ENCODE data around the gene SMIM35. TPM values are rescaled to one million over a fixed set of nuclear protein-coding genes. Genes with fewer than 3 reads are reported as not detected.
A peak's percentile ranks its signal among the peaks of the same experiment; 100 is the strongest.
"Not testable (repeated sequence)": the region's sequence is repeated elsewhere in the genome, so short reads cannot be mapped to it uniquely, and the experiment has no call there.

The SMIM35 gene
- total RNA-seq, 2 donors from 2014 or later, result 0.08 TPM; not detected in 1

DNA sequence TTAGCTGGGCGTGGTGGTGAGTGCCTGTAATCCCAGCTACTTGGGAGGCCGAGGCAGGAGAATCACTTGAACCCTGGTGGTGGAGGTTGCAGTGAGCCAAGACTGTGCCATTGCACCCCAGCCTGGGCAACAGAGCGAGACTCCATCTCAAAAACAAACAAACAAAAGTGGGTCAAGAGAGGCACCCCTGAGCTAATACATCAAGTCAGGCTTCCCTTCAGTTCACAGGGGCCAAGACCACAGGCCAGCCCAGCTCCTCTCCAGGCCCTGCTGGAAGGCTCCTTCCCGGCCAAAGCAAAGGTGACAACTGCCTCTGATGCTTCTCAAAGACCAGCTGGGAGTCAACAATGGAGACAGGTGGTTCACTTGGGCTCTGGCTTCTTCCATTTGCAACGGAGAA lies 24.6 kb downstream of the SMIM35 start:
- ATAC-seq; DNase-seq; intact Hi-C loops (cut with DNase I, micrococcal nuclease): not testable (repeated sequence)

- ATAC-seq, result no peak
- intact Hi-C loops (cut with DNase I, micrococcal nuclease), result no loop called here
- DNase-seq, result no peak
Observed at GRCh38 chr11:118061586-118062125, 25.1 kb downstream of the SMIM35 start.

DNA sequence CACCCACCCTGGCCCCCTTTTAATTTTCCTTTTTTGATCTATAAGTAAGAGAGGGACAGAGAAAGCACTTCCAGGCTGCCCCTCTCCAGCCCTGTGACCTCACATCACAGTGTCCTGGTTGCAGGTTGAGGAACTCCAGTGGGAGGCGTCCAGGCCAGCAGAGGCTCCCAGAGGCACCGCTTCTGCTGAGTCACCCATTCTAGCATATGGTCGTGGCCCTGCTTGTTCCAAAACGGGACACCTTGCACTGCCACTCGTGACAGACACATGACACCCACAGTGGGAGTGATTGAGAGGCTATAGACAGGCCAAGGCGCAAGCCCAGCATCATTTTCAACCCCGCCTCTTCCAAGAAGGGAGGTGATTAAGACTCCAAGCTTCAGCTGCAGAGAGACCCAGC lies 25.9 kb downstream of the SMIM35 start:
- DNase-seq, result no peak
- ATAC-seq, result no peak
- intact Hi-C loops (cut with DNase I, micrococcal nuclease), result no loop called here

DNA sequence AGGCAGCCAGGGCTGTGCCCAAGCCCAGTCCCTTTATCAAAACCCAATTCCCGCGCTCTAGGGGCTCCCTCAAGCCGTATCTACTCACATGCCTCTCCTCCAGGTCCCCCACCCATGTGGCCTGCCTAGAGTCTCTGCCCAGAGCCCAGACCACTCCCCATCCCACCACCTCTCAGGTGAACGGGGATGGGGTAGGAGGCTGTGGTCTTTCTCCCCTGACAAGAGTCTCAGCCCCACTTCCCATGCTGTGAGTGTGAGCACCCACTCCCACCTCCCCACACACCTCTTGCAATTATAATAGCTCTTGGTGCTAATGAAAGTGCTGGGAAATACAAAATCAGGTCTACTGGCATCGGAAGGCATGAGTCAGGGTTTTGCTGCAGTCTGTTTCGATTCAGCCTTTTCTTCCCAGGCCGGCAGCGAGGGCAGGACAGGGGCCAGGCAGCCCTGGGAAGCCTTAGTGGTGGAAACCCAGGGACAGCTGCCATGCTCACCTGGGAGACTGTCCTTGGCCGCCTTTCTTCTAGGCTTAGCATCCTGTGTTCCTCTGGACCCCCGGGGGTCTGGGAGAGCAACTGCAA lies 26.6 kb downstream of the SMIM35 start:
- no peak for ATAC-seq
- intact Hi-C loops (cut with DNase I, micrococcal nuclease), result no loop called here
- DNase-seq, result no peak

DNA sequence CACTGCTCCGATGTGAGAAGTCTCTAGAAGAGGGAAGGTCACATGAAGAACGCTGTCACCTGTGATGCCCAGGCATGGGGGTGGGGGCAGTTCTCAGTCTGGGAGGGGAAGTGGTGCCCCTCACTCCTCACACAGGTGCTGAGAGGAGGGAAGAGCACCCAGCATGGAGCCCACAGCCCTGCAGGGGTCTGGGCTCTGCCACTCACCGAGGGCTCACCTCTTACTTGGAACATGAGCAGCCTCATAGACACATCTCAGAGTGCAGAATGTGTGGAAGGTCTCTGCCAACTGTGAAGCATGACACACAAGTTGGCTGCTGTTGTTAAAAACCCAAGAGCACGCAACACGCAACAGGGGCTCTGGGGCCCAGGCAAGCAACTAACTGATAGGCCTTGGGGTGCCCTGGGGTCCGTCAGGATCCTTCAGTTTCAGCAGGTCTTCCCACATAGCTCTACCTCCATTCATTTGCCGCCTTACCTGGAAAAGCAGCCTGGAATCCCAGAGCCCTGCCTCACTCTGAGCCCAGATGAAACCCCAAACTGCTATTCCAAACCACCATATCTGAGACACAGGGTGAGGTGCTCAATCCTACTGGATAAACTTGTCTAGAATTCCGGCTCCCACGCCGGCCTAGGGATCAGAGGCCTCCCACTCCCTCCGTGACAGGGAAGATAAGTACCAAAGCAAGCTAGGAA lies 27.4 kb downstream of the SMIM35 start:
- ATAC-seq, result no peak
- DNase-seq, result no peak
- intact Hi-C loops (cut with DNase I, micrococcal nuclease), result loop anchor here in 1 of 2 donors (10.0 kb wide), 3 partner anchors 115 to 255 kb away; no protein-coding TSS in a partner anchor

DNA sequence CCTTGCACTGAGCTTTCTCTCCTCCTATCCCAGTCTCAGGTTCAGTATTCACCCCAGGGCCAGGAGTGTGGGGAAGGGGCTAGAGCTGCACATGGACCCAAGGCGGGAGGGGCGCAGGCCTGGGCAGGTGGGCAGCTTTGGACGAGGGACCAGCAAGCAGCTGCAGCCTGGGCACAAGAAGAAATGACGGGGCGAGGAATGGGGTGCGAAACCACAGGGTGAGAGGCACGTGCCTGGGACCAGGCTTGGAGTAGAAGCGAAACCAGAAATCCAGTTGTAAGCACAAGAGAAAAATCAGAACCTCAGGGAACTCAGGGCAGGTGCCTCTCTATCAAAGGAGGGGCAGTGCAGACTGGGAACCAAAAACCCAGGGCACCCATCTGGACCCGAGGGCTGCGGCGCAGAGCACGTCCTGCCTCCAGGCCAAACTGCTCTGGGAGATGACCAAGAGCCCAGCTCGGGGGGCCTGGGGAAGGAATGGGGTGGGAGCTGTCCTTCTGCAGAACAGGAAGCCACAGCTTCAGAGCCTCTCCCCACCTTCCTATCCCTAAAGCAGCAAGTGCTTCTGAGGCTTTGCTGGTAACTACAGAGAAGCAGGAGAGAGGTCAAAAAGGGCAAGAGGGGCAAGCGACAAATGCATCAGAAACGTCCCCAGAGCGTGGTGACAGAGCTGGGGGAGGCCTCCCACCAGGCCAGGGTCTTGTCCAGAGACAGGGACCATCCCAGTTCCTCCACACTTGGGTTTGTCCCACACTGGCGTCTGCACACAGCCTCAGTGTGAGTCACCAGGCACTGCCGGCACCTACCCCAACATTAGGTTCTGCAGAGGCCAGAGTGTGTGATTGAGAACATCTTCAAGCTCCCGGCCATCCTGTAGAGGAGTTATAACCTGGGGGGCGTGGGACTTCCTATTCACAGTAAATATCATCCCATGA lies 28.2 kb downstream of the SMIM35 start:
- DNase-seq (no peak), ATAC-seq (no peak)
- intact Hi-C loops (cut with DNase I, micrococcal nuclease), result loop anchor here in 1 of 2 donors (10.0 kb wide), 3 partner anchors 114 to 254 kb away; no protein-coding TSS in a partner anchor

DNA sequence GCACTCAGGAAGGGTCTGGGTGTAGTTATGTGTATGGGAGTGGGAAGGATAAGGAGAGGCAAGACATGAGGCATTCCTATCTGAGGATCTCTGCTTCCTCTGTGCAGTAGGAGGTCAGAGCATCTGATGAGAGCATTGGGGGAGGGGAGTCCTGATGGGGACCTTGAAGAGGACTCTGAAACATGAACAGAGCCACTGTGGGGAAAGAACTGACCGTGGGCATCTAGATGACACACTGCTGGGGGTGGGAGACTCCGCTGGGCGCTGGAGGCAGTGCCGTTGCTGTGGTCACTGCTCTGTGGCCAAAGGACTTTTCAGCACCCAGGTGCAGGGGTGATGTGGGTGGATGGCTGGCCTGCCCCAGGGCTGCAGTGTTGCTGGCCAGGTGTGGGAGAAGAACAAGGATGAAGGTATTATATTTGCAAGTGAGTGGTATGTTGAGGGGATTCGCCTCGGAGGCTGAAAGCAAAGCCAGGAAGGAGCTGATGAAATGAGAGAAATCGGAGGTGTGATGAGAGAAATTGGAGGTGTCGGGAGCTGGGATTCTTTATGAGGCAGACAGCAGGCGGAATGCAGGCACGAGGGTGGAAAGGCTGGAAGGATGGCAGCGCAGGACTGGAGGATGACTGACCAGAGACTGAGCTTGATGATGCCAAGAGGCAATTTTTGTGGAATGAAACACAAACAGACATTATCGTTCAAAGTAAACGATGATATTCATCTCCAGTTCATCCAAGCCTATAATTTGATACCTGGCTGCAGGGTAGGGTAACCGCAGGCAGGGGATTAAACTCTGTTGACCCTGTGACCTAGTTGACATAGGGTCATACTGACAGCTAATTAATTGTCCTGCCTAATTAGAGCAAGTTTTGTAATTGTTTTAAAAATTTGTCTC lies 29.3 kb downstream of the SMIM35 start:
- no peak for ATAC-seq
- intact Hi-C loops (cut with DNase I, micrococcal nuclease), result loop anchor here in 1 of 2 donors (10.0 kb wide), 3 partner anchors 113 to 253 kb away; no protein-coding TSS in a partner anchor
- DNase-seq, result no peak

DNA sequence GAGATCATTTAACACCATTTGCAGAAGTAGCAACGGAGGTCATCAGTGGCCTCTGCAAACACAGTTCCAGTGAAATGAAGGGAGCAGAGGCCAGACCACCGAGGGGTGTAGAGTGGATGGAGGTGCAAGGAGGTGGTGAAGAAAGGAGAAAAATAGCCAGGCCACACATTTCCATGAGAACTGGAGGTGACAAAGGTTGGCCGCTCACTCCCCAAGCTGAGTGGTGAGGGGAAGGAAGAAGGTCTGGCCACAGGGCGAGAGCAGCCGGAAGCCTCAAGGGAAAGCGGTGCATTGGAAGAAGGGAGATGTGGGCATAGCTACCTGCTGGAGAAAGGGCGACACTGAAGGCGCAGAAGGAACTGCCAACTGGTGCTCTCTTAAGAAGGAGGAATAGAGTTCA lies 30.0 kb downstream of the SMIM35 start:
- ATAC-seq, result no peak
- DNase-seq, result no peak
- intact Hi-C loops (cut with DNase I, micrococcal nuclease), result loop anchor here in 1 of 2 donors (10.0 kb wide), 3 partner anchors 112 to 252 kb away; no protein-coding TSS in a partner anchor

DNA sequence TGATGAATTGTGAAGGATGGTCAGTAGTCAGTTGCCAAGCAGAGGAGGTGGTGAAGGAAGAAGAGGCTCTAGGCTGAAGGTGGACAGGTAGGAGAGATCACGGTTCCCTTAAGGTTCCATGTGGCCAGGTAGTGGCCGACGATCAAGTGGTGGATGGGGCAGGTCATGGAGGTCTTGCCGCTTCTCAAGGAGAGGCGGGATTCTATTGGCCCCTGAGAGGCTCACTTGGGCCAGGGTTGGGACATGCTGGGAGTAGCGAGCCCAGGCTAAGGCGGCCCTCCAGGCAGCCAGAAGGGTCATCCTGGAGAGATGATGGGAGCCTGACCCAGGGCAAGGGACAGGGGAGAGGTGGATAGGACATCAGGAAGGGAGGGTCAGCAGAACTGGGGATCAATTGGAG lies 30.8 kb downstream of the SMIM35 start:
- DNase-seq, result no peak
- intact Hi-C loops (cut with DNase I, micrococcal nuclease), result loop anchor here in 1 of 2 donors (10.0 kb wide), 3 partner anchors 111 to 251 kb away; no protein-coding TSS in a partner anchor

DNA sequence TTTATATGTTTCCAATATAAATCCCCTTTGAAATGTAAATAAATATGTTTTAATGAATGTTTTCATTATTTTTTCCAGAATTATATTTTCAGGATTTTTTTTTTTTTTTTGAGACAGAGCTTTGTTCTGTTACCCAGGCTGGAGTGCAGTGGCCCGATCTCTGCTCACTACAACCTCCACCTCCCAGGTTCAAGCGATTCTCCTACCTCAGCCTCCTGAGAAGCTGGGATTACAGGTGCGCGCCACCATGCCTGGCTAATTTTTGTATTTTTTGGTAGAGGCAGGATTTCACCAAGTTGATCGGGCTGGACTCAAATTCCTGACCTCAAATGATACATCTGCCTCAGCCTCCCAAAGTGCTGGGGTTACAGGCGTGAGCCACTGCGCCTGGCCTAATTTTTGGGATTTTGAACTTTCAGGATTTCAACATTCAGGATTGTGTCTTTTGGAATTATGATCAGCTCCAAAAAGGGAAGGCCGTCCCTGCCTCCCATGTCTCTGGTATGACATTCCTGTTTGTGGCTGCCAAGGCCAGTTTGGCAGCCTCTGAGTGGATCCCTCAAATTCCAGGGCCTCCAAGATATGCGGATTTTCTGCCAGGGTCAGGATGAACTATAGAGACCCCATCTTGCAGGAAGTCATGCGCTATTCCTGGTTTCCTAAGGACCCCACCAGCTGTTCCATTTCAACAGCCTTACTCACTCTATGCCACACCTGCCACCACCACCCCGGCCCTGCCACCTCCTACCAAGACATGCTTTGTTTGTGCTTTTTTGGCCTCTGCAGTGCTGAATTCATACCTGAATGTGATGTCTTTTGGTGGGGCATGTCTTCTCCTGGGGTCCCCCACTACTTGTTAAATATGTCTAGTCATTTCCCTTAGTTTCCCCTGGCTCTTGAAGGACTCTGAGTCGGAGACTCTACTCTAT lies 31.8 kb downstream of the SMIM35 start:
- no peak for DNase-seq
- intact Hi-C loops (cut with DNase I, micrococcal nuclease), result loop anchor here in 1 of 2 donors (10.0 kb wide), 3 partner anchors 110 to 250 kb away; no protein-coding TSS in a partner anchor

More for the DNA sequence above, 30.8 kb downstream of the SMIM35 start:
- ATAC-seq, result no peak

GRCh38 chr11:118052581-118053206 lies 34.1 kb downstream of the SMIM35 start:
- DNase-seq (no peak), ATAC-seq (no peak)
- intact Hi-C loops (cut with DNase I, micrococcal nuclease), result loop anchor here in 1 of 2 donors (10.0 kb wide), 3 partner anchors 108 to 248 kb away; no protein-coding TSS in a partner anchor

More for the DNA sequence above, 31.8 kb downstream of the SMIM35 start:
- ATAC-seq, result no peak

DNA sequence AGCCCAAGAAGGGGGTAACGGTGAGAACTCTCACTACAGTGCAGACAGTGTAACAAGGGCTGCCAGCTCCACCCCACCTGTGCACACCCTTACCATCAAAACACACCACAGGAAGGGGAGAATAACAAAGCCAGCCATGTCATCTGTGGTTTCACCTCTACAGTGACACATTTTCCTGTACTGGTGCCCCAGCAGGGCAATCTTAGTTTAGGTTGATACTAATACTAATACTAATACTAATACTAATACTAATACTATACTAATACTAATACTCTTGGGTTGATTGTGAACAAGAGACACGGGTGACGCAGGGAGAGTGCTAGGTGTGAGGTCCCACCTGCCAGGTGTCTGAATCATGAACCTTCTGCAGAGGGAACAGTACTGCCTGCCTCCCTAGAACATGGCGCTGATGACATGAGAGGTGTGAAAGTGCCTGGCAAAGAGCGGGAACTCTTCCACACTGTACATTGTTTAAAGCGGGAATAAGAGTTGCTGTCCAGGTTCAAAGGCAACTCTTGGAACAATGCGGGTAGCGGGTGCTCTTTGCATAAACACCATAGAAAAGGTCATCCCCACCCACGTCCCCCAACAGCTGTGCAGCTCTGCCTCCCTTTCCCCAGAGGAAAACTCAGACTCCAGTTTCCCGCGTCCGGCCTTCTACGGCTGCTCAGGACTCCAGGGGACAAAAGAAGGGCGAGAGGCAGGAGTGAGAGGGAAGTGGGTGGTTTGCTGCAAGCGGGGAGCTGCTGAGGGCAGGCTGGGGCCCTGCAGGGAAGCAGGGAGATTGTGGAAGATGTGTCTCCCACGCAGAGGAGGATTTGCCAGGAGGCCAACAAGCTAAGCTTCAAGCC lies 34.9 kb downstream of the SMIM35 start:
- DNase-seq (no peak), ATAC-seq (peak; percentile 22)
- intact Hi-C loops (cut with DNase I, micrococcal nuclease), result loop anchor here in 1 of 2 donors (10.0 kb wide), 3 partner anchors 107 to 247 kb away; no protein-coding TSS in a partner anchor

DNA sequence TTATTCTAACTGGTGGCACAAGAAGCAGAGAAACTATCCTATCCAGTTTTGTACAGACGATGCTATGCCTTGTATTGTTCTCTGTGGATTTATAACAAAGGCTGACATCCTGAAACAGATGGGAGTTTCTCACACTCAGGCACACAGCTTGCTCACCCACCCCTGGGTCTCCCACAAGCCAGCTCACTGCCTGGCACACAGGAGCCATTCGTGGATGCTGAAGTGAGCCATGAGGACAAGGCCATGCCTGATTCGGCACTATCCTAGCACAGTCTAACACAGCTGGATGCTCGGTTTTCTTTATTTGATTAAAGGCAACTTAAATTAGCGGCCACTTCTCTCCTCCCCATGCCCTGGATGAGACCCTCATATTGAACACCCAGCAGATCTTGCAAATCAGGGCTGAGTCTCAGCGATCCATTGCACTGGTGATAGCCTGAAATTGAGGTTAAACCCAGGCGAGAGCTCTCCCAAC lies 35.6 kb downstream of the SMIM35 start:
- ATAC-seq (no peak), DNase-seq (no peak)
- intact Hi-C loops (cut with DNase I, micrococcal nuclease), result loop anchor here in 1 of 2 donors (10.0 kb wide), 3 partner anchors 106 to 246 kb away; no protein-coding TSS in a partner anchor

DNA sequence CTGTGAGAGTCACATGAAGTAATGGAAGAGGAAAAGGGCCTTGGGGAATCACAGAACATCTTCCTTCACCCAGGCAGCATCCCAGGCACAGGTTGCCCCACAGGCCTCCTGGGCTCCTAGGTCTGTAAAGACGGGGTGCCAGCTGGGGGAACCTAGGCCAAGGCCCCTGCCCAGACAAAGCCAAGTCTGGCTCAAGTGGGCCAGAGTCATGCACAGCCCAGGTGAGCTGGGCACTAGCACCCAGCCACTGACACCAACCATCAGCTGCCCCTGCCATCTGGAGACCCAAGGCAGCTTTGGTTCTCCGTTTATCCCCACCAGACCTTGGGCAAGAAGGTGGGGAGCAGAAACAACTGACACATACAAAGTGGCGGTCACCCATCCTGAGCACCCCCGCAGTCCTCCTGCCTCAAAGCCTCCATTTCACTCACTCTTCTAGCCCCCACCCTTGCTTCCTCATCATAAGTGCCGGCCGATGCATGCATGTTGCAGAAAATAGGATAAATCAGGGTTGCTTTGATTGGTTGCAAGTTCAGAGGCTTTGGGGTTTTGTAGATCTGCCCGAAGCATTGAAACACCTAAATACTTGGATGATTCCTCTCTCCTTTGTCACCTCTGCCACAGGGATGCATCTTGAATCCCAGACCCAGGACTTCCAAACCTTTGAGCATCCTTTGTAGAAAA lies 36.4 kb downstream of the SMIM35 start:
- intact Hi-C loops (cut with DNase I, micrococcal nuclease), result loop anchor here in 1 of 2 donors (10.0 kb wide), 3 partner anchors 106 to 246 kb away; no protein-coding TSS in a partner anchor
- ATAC-seq (no peak), DNase-seq (no peak)

Measured in left colon (tissue), 2 donors.